Caco-2 (cell line): ENCODE data around the gene AREL1. TPM values are rescaled to one million over a fixed set of nuclear protein-coding genes. Genes with fewer than 3 reads are reported as not detected.

Experiments
- BruUV-seq: library from RNA; stranded (reverse); fragments of 400-500 nt; replicated peaks from 2 replicates; lab custom pipeline; 2021; lab: Mats Ljungman, UMichigan
- CTCF ChIA-PET: fragments of 300-600 bp; sonication (Branson Sonifier 250); formaldehyde crosslinking; loops from one replicate; lab custom pipeline; 2022; ENCODE audit warnings: antibody characterized with exemption; lab: Charles Lee
- POLR2A ChIA-PET: fragments of 300-600 bp; sonication (Branson Sonifier 250); formaldehyde crosslinking; loops from one replicate; lab custom pipeline; 2022; ENCODE audit warnings: antibody characterized with exemption; lab: Charles Lee
- DNase-seq, 2 experiments: peaks; one replicate each; pipeline versions ENCODE4 v3.0.0 to v3.0.0-alpha.2; 2020 to 2022
- H3K27me3 ChIP-seq: replicated peaks from 2 replicates; pipeline ENCODE4 v1.6.0; 2011; ENCODE audit warnings: low read length; ENCODE audit not compliant: control insufficient read depth, insufficient read depth
- H3K36me3 ChIP-seq: 2 replicates; pipeline ENCODE4 v1.5.1; 2011; ENCODE audit warnings: low read length; ENCODE audit not compliant: control insufficient read depth, insufficient read depth
- H3K4me1 ChIP-seq: fragments of 250-450 bp; sonication (Bioruptor Pico); 2 replicates; pipeline ENCODE4 v1.5.1; 2020; ENCODE audit warnings: mild to moderate bottlenecking
- H3K4me3 ChIP-seq: 2 replicates; pipeline ENCODE4 v1.5.1; 2011; ENCODE audit warnings: low read depth, mild to moderate bottlenecking, control low read depth, low read length
- H3K9me3 ChIP-seq: fragments of 250-450 bp; sonication (Bioruptor Pico); 2 replicates; pipeline ENCODE4 v1.5.1; 2020; ENCODE audit warnings: mild to moderate bottlenecking, moderate library complexity
- H3K27ac Mint-ChIP-seq: one replicate; pipeline ENCODE4 v1.8.0; 2022; ENCODE audit warnings: mixed read lengths; ENCODE audit not compliant: unreplicated experiment
- H3K27me3 Mint-ChIP-seq: one replicate; pipeline ENCODE4 v1.8.0; 2022; ENCODE audit warnings: mixed read lengths; ENCODE audit not compliant: insufficient read depth, unreplicated experiment
- H3K36me3 Mint-ChIP-seq: one replicate; pipeline ENCODE4 v1.8.0; 2022; ENCODE audit warnings: mild to moderate bottlenecking, mixed read lengths; ENCODE audit not compliant: insufficient read depth, unreplicated experiment
- H3K4me1 Mint-ChIP-seq: one replicate; pipeline ENCODE4 v1.8.0; 2022; ENCODE audit warnings: low read depth, mixed read lengths; ENCODE audit not compliant: unreplicated experiment
- H3K4me3 Mint-ChIP-seq: one replicate; pipeline ENCODE4 v1.8.0; 2022; ENCODE audit warnings: mild to moderate bottlenecking, moderate library complexity, mixed read lengths; ENCODE audit not compliant: unreplicated experiment
- H3K9me3 Mint-ChIP-seq: one replicate; pipeline ENCODE4 v1.8.0; 2022; ENCODE audit warnings: mixed read lengths; ENCODE audit not compliant: unreplicated experiment
- intact Hi-C: fragments of 100-400 bp; cut with micrococcal nuclease; formaldehyde crosslinking; loops from one replicate; pipeline ENCODE4 v1.10.0; 2022; ENCODE audit not compliant: unreplicated experiment
- total RNA-seq: library from RNA; stranded (reverse); gene quantifications from 2 replicates; pipeline ENCODE4 v1.2.3, GENCODE V29; 2022
- TF ChIP-seq, protein P1 (sequence below), 2 experiments: fragments of 200-600 bp in 1 of 2; IDR thresholded peaks; 1 replicate in 1 of 2; 2 replicates in 1 of 2; pipeline versions ENCODE4 v1.5.1 to v1.8.0; 2011 to 2022; ENCODE audit warnings: antibody characterized with exemption in 1 of 2, control low read depth in 1 of 2, inconsistent platforms in 1 of 2, low read depth in 1 of 2, low read length in 1 of 2, mild to moderate bottlenecking in 1 of 2, moderate library complexity in 1 of 2; ENCODE audit not compliant: insufficient read depth in 1 of 2, severe bottlenecking in 1 of 2, unreplicated experiment in 1 of 2

Gene AREL1
- total RNA-seq, 1 experiment from 2014 or later: 38.0 TPM

DNA sequence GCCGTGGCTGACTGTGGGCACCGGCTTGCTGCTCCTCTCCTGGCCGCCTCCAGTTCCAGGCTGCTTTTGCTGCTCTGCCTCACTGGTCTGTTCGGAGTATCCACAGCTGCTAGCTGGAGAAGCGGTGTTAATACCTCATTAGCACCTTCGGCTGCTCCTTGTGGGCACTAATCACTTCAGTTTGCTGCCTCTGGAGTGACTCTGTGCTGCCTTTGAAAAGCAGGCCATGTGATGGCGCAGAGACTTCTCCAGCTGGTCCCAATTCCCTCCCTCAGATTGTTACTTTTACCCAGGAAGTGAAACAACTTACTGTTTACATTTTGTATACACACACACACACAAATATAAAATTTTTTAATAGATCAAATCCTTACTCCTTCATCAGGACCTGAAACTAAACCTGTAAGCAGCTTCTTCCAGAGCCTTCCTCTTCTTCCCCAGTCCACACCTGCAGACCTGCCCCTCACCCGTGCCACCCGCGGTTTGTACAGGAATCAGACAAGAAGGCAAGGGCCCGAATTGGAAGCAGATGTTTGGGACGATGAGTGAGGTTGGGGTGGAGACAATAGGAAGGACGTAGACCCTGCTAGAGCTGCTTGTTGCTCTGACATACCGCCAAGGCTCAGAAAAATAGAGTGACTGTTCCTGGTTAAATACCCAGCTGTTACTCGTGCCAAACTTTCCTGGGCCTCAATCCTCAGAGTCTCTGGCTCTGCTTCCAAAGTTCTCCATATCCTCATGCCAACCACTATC, 59.3 kb downstream of the AREL1 start:
- H3K4me1 ChIP-seq: no peaks in the 10 kb centered on the region
- BruUV-seq: no TSS peak
- Mint-ChIP-seq H3K9me3 (no peaks in the 10 kb centered on the region), H3K4me1 (no peaks in the 10 kb centered on the region), H3K27me3 (no peaks in the 10 kb centered on the region), H3K27ac (no peak overlapping the region), H3K36me3 (peaks cover 6% of the 10 kb centered on the region), H3K4me3 (no peak overlapping the region)
- TF ChIP-seq, protein P1, sequence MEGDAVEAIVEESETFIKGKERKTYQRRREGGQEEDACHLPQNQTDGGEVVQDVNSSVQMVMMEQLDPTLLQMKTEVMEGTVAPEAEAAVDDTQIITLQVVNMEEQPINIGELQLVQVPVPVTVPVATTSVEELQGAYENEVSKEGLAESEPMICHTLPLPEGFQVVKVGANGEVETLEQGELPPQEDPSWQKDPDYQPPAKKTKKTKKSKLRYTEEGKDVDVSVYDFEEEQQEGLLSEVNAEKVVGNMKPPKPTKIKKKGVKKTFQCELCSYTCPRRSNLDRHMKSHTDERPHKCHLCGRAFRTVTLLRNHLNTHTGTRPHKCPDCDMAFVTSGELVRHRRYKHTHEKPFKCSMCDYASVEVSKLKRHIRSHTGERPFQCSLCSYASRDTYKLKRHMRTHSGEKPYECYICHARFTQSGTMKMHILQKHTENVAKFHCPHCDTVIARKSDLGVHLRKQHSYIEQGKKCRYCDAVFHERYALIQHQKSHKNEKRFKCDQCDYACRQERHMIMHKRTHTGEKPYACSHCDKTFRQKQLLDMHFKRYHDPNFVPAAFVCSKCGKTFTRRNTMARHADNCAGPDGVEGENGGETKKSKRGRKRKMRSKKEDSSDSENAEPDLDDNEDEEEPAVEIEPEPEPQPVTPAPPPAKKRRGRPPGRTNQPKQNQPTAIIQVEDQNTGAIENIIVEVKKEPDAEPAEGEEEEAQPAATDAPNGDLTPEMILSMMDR (IDR thresholded peaks at IDR 0.05; ENCODE audit: insufficient read depth in 1 of 2, low read depth in 1 of 2, low read length in 1 of 2, severe bottlenecking in 1 of 2, unreplicated experiment in 1 of 2): no peak
- H3K27me3 ChIP-seq: no peaks in the 10 kb centered on the region
- no peak for DNase-seq
- no peak overlapping the region for H3K4me3 ChIP-seq
- POLR2A ChIA-PET: no interaction called here
- CTCF ChIA-PET: interaction anchor here (1.8 kb wide), 1 partner anchor 44 kb away, joined by 8 read pairs; no protein-coding TSS in a partner anchor
- intact Hi-C loops: no loop called here
- H3K9me3 ChIP-seq: no peaks in the 10 kb centered on the region
- no peaks in the 10 kb centered on the region for H3K36me3 ChIP-seq

DNA sequence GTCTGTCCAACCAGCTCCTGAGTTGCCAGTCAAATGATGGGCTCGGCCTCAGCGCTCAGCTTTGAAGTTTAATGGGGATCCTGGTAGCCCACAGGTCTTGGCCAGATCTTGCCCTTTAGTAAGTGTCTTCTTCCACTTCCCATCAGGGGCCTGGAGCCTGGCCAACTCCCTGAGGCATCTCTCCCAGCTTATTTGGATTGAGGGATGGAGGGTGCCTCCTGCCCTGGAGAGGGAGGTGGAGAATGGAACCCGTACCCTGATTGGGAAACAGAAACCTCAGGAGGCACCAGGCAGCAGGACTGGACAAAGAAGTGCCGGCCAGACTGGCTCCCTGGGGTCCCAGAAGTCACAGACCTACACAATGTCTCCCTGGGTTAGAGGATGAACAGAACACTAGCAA, 60.3 kb downstream of the AREL1 start:
- Histone ChIP-seq H3K27me3 (no peaks in the 10 kb centered on the region), H3K36me3 (no peaks in the 10 kb centered on the region), H3K4me1 (no peaks in the 10 kb centered on the region), H3K4me3 (no peak overlapping the region), H3K9me3 (no peaks in the 10 kb centered on the region)
- H3K4me1 Mint-ChIP-seq: no peaks in the 10 kb centered on the region
- H3K27ac Mint-ChIP-seq: no peak overlapping the region
- peaks cover 10% of the 10 kb centered on the region for H3K36me3 Mint-ChIP-seq
- TF ChIP-seq, protein P1 (IDR thresholded peaks at IDR 0.05; ENCODE audit: insufficient read depth in 1 of 2, low read depth in 1 of 2, low read length in 1 of 2, severe bottlenecking in 1 of 2, unreplicated experiment in 1 of 2): no peak
- no TSS peak for BruUV-seq
- no peak overlapping the region for H3K4me3 Mint-ChIP-seq
- CTCF ChIA-PET: interaction anchor here (0.5 to 1.0 kb wide), 2 partner anchors 44 to 159 kb away, joined by 4 to 8 read pairs; partner anchors contain the start of gene ISCA2
- H3K27me3 Mint-ChIP-seq: no peaks in the 10 kb centered on the region
- intact Hi-C loops: no loop called here
- POLR2A ChIA-PET: no interaction called here
- DNase-seq: no peak
- no peaks in the 10 kb centered on the region for H3K9me3 Mint-ChIP-seq

DNA sequence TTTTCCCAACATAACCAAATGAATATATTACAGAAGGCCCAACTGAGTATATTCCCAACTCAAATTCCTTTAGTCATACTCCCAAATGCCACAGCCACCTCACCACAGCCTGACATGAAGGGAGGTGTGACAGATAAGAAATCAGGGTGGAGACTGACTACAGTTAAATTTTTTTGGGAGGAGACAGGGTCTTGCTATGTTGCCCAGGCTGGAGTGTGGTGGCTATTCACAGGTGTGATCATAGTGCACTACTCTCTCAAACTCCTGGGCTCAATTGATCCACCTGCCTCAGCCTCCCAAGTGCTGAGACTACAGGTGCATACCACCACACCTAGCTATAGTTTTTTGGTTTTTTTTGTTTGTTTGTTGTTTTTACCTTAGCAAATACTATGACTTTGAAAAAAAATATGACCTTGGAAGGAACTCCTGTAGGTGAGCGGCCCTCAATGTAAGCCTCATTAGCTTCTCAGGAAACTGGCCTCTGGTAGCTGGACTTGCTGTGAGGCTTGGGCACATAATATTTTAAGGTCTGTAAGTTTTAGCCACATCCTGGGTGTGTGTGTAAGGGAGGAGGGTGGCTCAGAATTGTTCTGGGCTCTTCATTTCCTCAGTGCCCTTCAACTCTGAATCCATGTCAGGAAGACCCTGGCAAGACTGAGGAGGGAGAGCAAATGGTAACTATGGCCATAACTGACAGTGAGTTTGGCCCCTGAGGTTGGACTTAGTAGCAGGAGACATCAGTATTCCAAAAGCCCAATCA, 61.8 kb downstream of the AREL1 start:
- Mint-ChIP-seq H3K27me3 (no peaks in the 10 kb centered on the region), H3K27ac (no peak overlapping the region), H3K36me3 (peaks cover 12% of the 10 kb centered on the region), H3K9me3 (no peaks in the 10 kb centered on the region), H3K4me1 (no peaks in the 10 kb centered on the region), H3K4me3 (no peak overlapping the region)
- no peaks in the 10 kb centered on the region for H3K36me3 ChIP-seq
- H3K4me1 ChIP-seq: no peaks in the 10 kb centered on the region
- intact Hi-C loops: no loop called here
- ChIA-PET CTCF (no interaction called here), POLR2A (no interaction called here)
- no peaks in the 10 kb centered on the region for H3K27me3 ChIP-seq
- H3K9me3 ChIP-seq: no peaks in the 10 kb centered on the region
- no TSS peak for BruUV-seq
- TF ChIP-seq, protein P1 (IDR thresholded peaks at IDR 0.05; ENCODE audit: insufficient read depth in 1 of 2, low read depth in 1 of 2, low read length in 1 of 2, severe bottlenecking in 1 of 2, unreplicated experiment in 1 of 2): no peak
- no peak for DNase-seq
- no peak overlapping the region for H3K4me3 ChIP-seq
